Measurements from ENCODE around the gene LGALSL.
"Not testable (repeated sequence)": the region's sequence is repeated elsewhere in the genome, so short reads cannot be mapped to it uniquely, and the experiment has no call there.

LGALSL gene

DNA sequence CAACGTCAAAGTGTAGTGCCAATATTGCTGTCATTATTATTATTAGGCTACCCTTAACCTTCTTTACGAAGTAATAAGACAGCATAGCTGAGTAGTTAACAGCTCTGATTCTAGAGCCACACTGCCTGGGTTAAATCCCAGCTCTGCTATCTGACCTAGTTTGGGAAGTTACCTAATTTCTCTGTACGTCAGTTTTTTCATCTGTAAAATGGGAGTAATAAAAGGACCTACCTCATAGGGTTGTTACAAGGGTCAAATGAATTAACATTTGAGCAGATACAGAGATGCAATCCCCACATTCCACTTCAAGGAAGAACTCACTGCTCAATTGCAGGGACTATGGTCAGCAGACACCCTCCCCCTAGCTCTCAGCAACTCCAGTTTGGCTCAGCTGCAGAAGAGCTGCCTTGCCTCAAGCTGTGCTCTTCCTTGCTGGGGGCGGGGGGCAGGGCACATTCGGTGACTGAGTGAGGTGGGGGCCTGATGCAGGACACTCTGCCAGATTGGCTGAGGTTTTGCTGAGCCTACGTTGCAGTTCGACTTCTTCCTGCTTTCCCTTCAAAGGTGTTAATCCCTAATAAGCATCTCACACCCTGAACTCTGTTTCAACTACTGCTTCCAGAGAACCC, 11.0 kb upstream of the LGALSL start:
- no peak for DNase-seq (ENCODE audit: low read depth in 2 of 2)

- not testable (repeated sequence) for DNase-seq (ENCODE audit: low read depth in 2 of 2)
Measured at GRCh38 chr2:64445970-64446369, 8.0 kb upstream of the LGALSL start.

GRCh38 chr2:64447317-64448040, 6.5 kb upstream of the LGALSL start:
- DNase-seq (ENCODE audit: low read depth in 2 of 2) = no peak

DNA sequence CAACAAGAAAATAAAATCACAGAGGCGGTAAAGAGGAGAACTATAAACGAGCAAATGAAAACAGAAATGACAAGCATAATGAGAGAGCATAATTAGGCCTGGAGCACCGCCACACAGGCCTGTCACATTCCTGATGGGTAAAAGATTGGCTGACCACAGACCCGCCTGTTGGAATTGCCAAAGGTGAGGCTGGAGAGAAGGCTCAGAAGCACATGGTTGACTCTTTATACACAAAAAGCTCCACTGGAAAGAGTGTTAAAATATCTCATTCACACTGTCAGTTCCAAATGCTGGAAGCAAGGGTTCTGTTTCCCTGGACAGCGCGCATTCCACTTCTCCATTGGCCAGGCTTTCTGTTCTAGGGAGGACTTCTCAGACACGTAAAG, 5.9 kb upstream of the LGALSL start:
- DNase-seq (ENCODE audit: low read depth in 2 of 2) = no peak

DNA sequence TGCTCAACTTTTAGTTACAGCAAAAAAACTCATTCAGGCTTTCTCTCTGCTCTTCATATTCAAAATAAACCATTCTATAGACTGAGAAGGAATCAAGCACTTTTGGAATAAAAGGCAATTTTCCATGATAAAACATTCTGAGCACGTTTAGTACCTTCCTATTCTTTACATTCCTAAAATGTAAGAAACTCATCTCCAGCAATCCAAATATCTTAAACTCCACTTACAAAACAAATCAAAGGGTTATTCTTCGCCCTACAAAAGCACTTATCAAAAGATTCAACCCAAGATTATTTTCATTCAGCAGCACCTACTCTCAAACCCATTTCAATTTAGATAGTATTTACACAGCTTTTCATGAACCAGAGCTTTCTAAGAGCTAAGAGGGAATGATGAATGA, 2.9 kb upstream of the LGALSL start:
- no peak for DNase-seq (ENCODE audit: low read depth in 2 of 2)

DNA sequence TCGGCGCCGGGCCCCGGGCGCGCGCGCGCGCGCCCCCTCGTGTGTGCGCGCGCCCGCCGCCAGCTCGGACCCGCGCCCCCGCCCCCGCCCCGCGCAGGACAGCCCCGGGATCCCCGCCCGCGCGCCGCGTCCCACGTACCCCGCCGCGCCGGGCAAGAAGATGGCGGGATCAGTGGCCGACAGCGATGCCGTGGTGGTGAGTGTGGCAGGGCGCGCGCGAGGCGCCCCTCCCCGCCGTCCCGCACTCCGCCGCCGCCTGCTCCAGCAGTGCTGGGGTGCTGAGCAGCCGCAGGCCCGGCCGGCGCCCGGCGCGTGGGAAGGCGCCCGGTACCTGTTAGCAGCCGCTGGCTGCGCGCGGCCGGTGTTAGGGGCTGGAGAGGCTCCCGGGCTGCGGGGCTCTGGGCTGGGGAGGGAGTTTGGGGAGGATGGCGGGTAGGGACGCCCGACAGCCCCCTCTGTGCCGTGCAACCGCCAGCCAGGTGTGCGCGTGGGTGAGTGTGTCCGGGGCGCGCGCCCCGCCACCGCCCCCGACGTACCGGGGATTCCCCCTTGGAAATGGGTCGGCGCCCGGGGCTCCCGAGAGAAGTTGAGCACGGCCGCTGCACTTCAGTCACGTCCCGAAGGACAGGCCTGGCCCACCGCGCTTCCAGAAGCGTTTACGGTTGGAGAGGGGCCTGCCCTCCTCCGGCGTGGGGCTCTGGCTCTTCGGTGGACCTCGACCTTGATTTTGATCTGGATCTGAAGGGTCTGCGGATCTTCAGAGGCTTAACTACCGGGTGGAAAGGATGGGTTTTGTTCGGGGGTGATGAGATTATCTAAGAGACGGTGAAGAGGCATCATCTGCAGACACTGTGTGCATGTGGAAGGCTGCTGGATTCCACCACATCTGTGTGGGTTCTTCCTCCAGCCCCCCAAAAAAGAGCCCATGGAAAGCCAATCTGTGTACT, 697 bp downstream of the LGALSL start:
- DNase-seq (ENCODE audit: low read depth in 2 of 2) = peak; percentile 28 to 45

DNA sequence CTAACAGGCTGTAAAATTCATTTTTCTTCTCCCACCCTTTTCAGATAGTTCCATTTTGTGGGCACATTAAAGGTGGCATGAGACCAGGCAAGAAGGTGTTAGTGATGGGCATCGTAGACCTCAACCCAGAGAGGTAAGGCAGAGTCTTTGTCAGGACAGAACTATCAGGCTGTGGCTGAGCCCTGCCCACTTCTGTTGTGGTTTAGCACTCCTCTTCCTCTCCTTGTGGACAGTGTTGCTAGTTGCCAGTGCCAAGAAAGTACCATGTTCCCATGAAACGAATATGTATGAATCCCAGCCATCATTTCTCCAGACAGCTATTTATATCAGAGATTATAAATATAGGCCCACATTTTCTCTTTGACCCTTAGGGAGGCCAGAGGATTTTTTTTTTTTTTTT, 1.6 kb downstream of the LGALSL start:
- no peak for DNase-seq (ENCODE audit: low read depth in 2 of 2)

- no peak for DNase-seq (ENCODE audit: low read depth in 2 of 2)
Measured at GRCh38 chr2:64456293-64456692, 2.3 kb downstream of the LGALSL start.

DNA sequence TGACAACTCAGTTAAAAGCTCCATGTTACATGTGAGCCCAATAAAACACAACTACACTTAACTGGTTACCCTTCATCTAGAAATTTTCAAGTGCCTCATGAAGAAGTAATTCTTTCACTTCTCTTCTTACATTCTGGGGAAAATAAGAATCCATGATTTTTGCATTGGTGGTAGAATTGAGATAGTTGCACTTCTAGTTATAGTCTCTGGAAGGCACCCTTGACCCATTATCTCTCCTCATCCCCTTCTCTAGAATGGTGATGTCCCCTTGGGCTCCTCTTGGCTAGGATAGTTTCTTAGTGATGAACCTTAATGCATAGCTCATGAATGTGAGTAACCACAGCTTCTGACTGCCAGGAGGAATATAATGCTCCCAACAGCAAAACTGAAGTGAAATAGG, 3.6 kb downstream of the LGALSL start:
- DNase-seq (ENCODE audit: low read depth in 2 of 2) = no peak

DNA sequence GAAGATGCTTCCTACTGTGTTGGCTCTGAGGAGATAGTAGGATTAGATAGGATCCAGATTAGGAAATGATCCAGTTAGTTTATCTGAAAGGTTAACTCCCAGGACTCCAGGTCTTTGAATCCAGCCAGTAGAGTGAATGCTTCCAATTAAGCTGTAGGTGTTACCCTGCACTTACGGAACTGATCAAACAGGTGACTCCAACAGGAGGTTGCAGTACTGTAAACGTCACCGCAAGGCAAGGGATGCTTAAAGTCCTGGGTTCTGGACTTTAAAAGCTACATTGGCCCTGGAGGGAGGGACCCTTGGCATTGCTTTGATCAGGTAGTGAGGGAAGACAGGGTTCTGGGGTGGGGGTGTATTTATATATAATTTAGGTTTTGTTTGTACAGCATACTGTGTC, 5.6 kb downstream of the LGALSL start:
- DNase-seq (ENCODE audit: low read depth in 2 of 2) = no peak

DNA sequence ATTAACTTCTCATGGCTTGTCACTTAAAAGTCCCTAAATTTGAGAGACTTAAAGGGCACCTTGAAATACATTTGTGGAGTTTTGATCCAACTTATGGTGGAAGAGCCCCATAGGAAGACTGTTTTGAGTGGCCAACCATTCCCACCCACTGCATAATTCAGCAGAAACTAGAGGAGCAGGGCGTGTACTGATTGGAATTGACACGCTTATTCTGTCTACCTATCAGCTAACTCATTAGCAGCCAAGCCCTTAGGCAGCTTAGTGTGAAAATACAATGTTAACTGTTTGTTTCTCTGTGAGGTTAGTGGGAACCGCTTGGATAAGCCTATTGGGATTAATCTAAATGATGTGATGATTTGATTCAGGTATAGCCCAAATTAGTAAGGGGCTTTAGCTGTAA, 6.4 kb downstream of the LGALSL start:
- DNase-seq (ENCODE audit: low read depth in 2 of 2) = no peak

DNA sequence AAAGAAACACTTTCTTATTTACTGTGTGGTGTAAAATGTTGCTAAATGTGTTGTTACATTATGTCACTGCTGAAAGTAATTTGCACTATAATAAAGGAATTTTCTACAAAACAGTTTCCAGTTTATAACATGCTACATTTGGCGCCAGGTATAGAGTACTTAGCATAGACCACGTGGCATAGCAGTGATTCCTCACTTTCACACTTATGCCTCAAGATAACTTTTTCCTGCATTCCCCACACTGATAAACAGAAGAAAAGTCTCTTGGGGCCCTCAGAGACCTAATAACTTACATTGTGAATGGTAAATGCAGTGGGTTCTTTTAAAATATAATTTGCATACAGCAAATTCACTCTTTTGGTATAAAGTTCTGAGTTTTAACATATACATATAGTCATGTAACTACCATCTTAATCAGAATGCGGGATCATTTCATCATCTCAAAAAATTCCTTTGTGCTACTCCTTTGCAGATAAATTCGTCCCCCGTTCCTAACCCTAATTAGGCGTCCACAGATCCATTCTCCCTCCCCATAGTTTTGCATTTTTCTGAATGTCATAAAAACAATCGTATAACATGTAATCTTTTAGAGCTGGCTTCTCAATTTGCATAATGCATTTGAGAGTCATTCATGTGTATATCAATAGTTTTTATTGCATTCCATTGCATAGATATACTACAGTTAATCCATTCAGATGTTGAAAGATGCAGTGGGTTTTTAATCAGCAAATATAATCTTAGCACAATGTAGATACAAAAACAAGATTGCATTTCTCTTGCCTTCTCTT, 7.5 kb downstream of the LGALSL start:
- DNase-seq (ENCODE audit: low read depth in 2 of 2) = no peak

GRCh38 chr2:64462171-64462570, 8.2 kb downstream of the LGALSL start:
- no peak for DNase-seq (ENCODE audit: low read depth in 2 of 2)

- no peak for DNase-seq (ENCODE audit: low read depth in 2 of 2)
Measured at GRCh38 chr2:64462940-64463700, 9.2 kb downstream of the LGALSL start.

DNA sequence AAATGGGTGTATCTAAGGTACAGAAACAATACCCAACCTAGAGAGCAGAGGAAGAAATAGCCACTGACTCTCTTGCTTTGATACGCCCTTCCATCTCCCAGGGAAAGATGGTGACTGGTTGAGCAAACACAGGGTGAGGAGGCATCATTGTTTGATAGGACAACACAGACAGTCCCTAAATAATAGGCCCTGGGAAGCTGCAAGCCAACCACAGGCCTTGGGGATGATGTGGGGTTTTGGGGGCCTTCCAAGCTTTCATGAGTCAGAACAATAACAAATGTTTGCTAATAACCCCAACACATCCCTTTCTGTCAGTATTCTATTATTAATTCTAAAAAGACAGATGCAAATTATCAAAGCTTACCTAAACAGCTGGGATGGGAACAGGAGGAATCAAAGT, 9.8 kb downstream of the LGALSL start:
- DNase-seq (ENCODE audit: low read depth in 2 of 2) = no peak

DNA sequence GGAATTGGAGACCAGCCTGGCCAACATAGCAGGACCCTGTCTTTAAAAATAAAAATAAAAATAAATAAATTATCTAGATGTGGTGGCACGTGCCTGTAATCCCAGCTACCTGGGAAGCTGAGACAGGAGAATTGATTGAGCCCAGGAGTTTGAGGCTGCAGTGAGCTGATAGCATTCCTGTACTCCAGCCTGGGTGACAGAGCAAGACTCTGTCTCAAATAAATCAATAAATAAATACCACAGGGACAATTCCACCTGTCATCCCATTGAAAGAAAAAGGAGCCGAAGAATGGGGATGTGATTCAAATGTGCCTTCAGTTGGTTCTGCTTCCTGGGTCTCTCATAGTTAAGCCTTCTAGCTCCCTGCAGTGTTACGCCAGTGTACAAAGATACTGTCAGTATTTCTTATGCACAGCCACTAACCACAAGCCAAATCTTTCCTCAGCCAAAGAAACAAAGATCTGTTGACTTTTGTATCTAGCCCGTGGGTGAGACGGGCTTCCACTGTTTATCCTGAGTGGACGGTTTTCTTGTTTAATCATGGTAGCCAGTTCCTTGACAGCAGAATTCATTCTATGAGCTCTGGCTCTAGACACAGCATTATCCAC, 12.6 kb downstream of the LGALSL start:
- DNase-seq (ENCODE audit: low read depth in 2 of 2) = no peak

GRCh38 chr2:64467096-64467843, 13.3 kb downstream of the LGALSL start:
- DNase-seq (ENCODE audit: low read depth in 2 of 2) = no peak

DNA sequence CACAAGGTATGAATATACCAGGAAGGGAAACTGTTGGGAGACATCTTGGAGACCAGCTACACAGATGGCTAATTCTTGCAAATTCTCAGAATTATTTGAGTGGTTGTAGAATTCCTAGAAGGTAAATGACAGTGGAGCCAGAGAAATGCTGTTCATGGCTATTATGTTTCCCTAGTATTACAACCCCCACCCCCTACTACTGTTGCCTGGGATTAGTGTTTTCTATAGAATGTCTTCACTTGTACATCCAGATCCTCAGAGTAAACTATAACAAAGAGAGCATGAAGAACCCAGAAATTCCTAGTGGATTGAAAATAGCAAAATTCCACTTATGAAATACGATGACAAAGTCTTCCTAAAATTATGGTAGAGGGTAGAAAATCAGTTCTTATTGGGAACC, 15.3 kb downstream of the LGALSL start:
- no peak for DNase-seq (ENCODE audit: low read depth in 2 of 2)

DNA sequence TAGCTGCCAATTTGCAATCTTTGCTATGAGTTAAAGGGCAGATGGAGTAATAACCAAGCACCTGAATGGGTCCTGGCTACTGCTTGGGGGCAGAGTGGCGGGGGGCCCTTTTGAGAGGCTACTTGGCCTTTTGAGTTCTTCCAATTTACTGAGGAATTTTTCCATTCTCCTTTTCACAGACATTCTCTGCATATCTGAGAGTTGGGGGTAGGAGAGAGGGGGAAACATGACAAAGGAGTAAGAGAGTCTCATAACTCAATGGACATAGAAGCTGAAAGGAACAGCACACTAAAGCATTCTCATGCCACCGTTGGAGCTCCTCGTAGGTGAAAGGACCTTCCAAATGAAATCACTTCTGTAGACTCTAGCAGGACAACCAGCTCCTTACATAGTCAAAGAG, 16.1 kb downstream of the LGALSL start:
- no peak for DNase-seq (ENCODE audit: low read depth in 2 of 2)

- no peak for DNase-seq (ENCODE audit: low read depth in 2 of 2)
Measured at GRCh38 chr2:64470766-64471295, 16.9 kb downstream of the LGALSL start.

Data from stimulated activated CD4-positive, alpha-beta T cell treated with anti-CD3 and anti-CD28 coated beads, Interleukin-1b, Interleukin-23, amount 100 ng/mL, for 4 hours (primary cell).